Measurements from ENCODE around the gene SP110.

DNA sequence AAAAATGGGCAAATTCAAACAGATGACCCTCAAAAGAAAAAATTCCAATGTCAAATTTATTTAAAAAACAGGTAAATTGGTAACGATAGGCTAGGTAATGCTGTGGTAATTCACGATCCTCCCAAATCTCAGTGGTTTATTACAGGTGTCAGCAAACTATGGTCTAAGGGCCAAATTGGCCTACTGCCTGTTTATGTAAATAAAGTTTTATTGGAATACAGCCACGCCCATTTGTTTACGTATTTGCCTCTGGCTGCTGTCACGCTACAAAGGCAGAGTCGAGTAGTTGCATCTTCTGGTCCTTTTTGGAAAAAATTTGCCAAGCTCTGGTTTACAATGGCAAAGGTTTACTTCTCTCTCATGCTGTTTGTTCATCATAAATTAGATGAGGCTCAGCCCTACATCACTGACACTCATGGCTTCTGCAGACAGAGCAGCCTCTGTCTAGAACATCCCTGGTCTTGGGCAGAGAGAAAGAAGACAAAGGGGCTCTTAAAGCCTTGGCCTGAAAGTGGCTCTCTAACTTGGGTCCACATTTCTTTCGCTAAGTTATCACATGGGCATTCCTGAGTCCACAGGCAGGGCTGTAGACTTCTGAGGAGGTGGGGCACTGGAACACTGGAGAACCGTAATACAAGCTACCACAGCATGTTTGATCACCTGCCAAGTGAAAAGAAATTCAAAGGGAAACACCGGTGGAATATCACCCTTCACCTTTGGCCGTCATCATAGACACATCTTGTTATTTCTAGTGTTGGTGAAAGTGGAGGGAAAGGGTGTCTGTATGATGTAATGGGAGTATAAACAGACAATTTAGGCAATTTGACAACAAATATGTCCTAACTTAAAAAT lies 34.8 kb downstream of the SP110 start:
- TF ChIP-seq, protein P1, sequence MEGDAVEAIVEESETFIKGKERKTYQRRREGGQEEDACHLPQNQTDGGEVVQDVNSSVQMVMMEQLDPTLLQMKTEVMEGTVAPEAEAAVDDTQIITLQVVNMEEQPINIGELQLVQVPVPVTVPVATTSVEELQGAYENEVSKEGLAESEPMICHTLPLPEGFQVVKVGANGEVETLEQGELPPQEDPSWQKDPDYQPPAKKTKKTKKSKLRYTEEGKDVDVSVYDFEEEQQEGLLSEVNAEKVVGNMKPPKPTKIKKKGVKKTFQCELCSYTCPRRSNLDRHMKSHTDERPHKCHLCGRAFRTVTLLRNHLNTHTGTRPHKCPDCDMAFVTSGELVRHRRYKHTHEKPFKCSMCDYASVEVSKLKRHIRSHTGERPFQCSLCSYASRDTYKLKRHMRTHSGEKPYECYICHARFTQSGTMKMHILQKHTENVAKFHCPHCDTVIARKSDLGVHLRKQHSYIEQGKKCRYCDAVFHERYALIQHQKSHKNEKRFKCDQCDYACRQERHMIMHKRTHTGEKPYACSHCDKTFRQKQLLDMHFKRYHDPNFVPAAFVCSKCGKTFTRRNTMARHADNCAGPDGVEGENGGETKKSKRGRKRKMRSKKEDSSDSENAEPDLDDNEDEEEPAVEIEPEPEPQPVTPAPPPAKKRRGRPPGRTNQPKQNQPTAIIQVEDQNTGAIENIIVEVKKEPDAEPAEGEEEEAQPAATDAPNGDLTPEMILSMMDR (IDR thresholded peaks at IDR 0.05; ENCODE audit: low read depth, low read length, poor library complexity, severe bottlenecking): no peak
- no peak for TF ChIP-seq EZH2phosphoT487 (IDR thresholded peaks at IDR 0.05; ENCODE audit: borderline replicate concordance, low read length)
